GM19372 (cell line): Measurements from ENCODE around the gene SNRPA.
"Not testable (repeated sequence)": the region's sequence is repeated elsewhere in the genome, so short reads cannot be mapped to it uniquely, and the experiment has no call there.

ENCODE experiments used
- ATAC-seq: cut with Tn5 transposase; IDR thresholded peaks from one replicate; pipeline ENCODE4 v1.9.1; 2021; ENCODE audit warnings: mild to moderate bottlenecking, low read depth, moderate library complexity; ENCODE audit not compliant: unreplicated experiment

The SNRPA gene

GRCh38 chr19:40719414-40719894, 31.5 kb upstream of the SNRPA start:
- ATAC-seq, result no peak

- no peak for ATAC-seq
These were observed 29.9 kb upstream of the SNRPA start for GRCh38 chr19:40721140-40721486.

DNA sequence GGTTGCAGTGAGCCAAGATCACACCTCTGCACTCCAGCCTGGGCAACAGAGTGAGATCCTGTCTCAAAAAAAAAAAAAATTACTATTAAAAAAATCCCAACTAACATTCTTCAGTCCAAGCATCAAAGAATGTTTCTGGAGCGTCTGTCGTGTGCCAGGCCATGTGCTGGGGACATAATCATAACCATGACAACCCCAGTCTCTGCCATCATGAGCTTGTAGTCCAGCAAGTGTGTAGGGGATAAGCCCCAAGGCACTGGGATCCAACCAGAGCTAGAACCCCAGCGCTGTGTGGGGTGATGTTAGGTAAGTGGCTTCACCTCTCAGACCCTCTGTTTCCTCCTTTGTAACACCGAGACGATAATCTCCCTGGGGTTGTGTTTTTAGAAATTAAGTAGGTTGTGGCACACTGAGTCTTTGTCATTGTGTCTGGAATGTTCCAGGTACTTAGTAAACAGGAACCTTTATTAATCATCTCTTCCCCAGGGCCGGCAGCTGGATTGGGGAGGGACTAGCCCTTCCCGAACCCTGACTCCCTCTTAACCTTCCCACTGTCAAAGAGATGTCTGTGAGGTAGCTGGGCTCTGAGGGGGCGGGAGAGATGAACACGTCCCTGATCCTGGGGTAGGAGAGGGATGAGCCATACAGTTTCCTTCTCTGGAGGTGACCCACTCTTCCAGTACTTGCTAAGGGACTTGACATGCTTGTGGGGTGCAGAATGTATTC, 28.9 kb upstream of the SNRPA start:
- ATAC-seq, result no peak

GRCh38 chr19:40723661-40724254, 27.2 kb upstream of the SNRPA start:
- no peak for ATAC-seq

GRCh38 chr19:40724315-40724714, 26.7 kb upstream of the SNRPA start:
- ATAC-seq, result no peak

- no peak for ATAC-seq
These were observed 26.1 kb upstream of the SNRPA start for GRCh38 chr19:40724855-40725254.

GRCh38 chr19:40726279-40726678, 24.7 kb upstream of the SNRPA start:
- ATAC-seq, result no peak

GRCh38 chr19:40730065-40730464, 20.9 kb upstream of the SNRPA start:
- ATAC-seq, result not testable (repeated sequence)

DNA sequence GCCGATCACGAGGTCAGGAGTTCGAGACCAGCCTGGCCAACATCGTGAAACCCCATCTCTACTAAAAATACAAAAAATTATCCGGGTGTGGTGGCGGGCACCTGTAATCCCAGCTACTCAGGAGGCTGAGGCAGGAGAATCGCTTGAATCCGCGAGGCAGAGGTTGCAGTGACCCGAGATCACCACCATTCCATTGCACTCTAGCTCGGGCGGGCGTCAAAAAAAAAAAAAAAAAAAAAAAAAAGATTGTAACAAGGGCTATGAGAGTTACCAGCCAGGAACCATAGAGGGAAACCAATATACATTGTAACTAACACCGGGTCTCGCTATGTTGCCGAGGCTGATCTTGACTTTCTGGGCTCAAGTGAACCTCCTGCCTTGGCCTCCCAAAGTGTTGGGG, 18.7 kb upstream of the SNRPA start:
- not testable (repeated sequence) for ATAC-seq

- ATAC-seq, result no peak
These were observed 17.9 kb upstream of the SNRPA start for GRCh38 chr19:40733149-40733548.

DNA sequence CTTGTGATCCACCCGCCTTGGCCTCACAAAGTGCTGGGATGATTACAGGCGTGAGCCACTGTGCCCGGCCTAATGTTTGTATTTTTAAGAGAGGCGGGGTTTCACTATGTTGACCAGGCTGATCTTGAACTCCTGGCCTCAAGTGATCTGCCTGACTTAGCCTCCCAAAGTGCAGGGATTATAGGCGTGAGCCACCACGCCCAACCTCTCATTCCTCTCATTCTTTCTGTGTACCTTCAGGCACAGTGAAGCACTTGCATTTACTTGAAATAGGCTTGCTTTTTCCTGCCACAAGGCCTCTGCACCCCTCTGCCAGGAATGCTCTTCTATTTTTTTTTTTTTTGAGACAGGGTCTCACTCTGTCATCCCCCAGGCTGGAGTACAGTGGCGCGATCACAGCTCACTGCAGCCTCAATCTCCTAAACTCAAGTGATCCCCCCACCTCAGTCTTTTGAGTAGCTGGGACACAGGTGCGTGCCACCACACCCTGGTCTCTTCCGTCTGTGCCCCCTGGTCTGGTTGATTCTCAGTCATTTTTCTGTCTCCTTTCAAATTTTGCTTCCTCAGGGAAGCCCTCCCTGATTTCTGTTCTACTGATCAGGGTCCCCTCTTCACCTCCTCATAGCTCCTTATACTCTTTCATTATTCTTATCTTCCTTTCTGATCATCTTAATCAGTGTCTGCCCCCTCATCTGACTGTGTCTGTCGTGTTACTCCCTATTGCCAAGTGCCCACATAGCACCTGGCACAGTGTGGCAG, 15.8 kb upstream of the SNRPA start:
- no peak for ATAC-seq

DNA sequence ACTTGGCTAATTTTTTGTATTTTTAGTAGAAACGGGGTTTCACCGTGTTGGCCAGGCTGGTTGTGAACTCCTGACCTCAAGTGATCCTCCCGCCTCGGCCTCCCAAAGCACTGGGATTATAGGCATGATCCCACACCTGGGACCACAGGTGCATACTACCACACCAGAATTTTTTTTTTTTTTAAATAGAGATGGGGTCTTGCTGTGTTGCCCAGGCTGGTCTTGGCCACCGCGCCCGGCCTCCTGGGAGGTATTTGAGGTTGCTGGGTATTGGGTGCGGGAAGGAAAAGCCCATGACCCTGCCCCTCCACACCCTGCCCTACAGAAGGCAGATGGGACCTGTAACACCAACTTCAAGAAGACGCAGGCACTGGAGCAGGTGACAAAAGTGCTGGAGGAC, 14.3 kb upstream of the SNRPA start:
- no peak for ATAC-seq

DNA sequence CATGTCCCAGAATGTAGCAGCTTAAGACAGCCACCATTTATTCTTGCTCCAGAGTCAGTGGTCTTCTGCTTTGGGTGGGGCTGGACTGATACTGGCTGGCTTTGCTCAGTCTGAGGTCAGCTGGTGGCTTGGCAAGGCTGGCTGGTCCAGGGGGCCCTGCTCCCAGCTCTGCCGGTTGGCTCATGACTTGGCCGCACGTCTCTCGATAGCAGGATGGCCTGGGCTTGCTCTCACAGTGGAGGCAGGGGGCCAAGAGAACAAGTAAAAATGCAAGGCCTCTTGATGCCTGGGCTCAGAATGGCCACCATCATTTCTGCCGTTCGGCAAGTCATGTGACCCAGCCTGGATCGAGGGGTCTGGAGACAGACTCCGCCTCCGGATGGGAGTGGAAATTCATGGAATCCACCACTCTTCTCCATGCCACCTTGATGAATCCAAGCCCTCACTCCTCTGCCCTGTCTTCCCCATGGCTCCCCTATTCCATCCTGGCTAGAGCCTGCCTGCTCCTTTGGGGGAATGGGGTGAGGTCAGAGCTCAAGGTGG, 13.8 kb upstream of the SNRPA start:
- ATAC-seq, result no peak

GRCh38 chr19:40739030-40739839, 11.8 kb upstream of the SNRPA start:
- no peak for ATAC-seq

DNA sequence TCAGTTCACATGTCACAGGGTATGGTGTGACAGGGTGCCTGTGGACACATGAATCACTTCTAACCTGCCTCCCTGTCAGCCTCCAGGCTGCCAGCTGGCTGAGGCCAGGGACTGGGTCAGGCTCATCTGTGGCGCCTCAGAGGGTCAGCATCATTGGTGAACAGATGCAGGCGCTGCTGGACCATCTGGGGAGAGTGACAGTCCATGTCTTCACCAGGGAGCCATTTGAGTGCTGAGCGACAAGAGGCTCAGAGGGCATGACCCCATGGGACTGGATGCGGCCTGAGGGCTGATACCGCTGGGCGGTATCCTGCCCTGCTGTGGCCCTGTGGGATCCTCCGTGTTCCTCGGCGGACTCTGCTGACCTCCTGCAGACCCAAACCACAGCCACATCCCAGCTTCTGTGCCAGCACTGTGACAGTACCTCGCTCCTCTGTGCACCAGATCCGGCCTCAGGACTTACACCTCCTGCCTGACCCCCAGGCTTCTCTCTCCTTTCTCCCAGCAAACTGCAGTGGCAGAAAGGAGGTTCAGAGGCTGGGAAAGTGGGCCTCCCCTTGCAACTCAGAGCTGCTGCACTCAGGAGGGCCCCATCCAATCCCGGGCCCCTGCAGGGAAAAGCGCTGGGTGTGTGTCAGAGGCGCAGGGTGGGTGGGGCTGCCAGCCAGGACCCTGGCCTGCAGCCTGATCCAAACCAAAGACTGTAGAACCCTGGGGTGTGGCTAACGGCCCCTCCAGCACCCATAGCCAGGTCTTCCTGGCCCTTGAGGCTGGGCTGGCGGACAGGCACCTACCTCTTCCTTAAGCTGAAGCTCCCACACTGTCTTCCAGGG, 10.9 kb upstream of the SNRPA start:
- no peak for ATAC-seq

DNA sequence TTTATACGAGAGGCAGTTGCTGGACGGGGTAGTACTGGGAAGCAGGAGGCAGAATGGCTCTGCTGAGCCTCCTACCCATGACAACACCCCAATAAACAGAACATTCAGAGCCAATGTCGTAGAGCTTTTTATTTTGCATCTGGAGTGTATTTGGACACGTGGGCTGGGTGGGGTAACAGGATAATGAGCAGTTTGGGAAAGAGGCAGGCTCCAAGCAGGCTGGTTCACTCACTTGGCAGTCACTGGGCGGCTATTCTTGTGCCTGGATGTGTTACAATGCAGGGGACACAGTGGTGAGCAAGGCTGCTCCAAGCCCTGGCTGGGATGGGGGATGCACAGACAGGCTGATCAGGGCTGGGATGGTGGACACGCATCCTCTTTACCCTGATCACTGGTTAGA, 10.3 kb upstream of the SNRPA start:
- no peak for ATAC-seq

- no peak for ATAC-seq
These were observed 9.2 kb upstream of the SNRPA start for GRCh38 chr19:40741527-40742390.

- no peak for ATAC-seq
These were observed 8.5 kb upstream of the SNRPA start for GRCh38 chr19:40742477-40742876.

DNA sequence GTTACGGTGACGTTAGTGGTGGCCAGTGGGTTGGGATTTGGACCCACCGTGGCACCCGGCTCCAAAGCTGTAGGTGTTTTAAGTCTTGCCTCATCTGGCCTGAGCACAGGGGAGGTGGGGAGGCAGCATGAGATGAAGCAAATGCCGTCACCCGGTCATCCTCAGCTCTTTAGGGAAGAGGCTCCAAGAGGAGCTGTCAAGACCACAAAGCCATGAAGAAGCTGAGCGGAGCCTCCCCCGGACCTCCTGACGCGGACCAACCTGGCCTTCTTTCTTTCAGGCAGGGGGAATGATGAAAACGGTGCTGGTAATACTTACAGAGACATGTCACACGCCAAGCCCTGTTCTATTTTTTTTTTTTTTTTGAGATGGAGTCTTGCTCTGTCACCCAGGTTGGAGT, 8.1 kb upstream of the SNRPA start:
- no peak for ATAC-seq
